ENCODE results near the gene BPIFB1.

BPIFB1 gene

GRCh38 chr20:33257237-33257636 lies 25.8 kb upstream of the BPIFB1 start:
- Mint-ChIP-seq H3K9me3 (peaks cover 5% of the 10 kb centered on the region), H3K27me3 (peaks cover 17% of the 10 kb centered on the region), H3K36me3 (peaks cover 2% of the 10 kb centered on the region), H3K4me1 (peaks cover 5% of the 10 kb centered on the region), H3K4me3 (no peak overlapping the region), H3K27ac (no peak overlapping the region)

- Mint-ChIP-seq H3K36me3 (peaks cover 1% of the 10 kb centered on the region), H3K27ac (no peak overlapping the region), H3K27me3 (peaks cover 14% of the 10 kb centered on the region), H3K4me3 (no peak overlapping the region), H3K4me1 (peaks cover 5% of the 10 kb centered on the region), H3K9me3 (peaks cover 1% of the 10 kb centered on the region)
Observed at GRCh38 chr20:33259371-33259770, 23.6 kb upstream of the BPIFB1 start.

- no peak overlapping the region for H3K4me3 Mint-ChIP-seq
- peaks cover 8% of the 10 kb centered on the region for H3K27me3 Mint-ChIP-seq
- H3K36me3 Mint-ChIP-seq, result no peaks in the 10 kb centered on the region
- H3K27ac Mint-ChIP-seq, result no peak overlapping the region
- no peaks in the 10 kb centered on the region for H3K9me3 Mint-ChIP-seq
- peaks cover 5% of the 10 kb centered on the region for H3K4me1 Mint-ChIP-seq
Observed at GRCh38 chr20:33261465-33261864, 21.5 kb upstream of the BPIFB1 start.

DNA sequence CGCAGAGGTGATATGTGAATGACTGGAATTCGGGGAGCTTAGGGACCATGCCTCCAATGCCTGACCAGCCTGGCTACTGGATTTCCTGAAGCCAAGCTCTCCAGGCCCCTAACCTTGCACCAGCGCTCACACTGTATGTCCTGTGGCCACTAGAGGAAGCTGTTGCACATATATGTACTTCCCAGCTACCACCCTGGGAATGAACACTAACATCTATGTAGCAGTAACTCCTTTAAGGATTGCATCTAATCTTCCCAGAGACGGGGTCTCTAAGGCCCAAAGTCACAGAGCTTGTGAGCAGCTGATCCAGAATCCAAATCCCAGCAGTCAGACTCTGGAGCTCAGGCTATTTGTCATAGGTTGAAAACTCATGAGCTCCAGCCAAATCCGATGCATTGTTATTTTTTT lies 20.4 kb upstream of the BPIFB1 start:
- no peaks in the 10 kb centered on the region for H3K9me3 Mint-ChIP-seq
- H3K27me3 Mint-ChIP-seq, result peaks cover 3% of the 10 kb centered on the region

DNA sequence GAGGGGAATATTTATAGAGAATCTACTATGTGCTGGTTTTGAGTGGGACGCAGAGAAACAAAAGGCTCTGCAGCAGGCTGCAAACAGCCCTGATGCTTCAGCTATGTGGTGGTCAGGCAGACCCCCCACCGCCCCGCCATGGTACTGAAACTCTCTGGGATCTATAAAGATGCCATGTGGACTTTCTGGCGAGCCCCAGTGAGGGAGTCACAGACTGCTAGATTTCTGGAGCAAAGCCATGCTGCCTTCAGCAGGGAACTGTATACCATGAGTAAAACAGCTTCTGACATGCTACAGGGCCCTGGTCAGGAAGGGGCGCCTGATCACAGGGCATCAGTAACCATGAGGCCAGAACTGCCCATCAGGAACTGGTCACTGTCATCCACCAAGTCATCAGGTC lies 19.2 kb upstream of the BPIFB1 start:
- Mint-ChIP-seq H3K4me1 (peaks cover 5% of the 10 kb centered on the region), H3K4me3 (no peak overlapping the region), H3K9me3 (no peaks in the 10 kb centered on the region), H3K27ac (no peak overlapping the region), H3K36me3 (no peaks in the 10 kb centered on the region), H3K27me3 (peaks cover 5% of the 10 kb centered on the region)

More for the DNA sequence above, 20.4 kb upstream of the BPIFB1 start:
- Mint-ChIP-seq H3K36me3 (no peaks in the 10 kb centered on the region), H3K27ac (no peak overlapping the region), H3K4me1 (peaks cover 5% of the 10 kb centered on the region), H3K4me3 (no peak overlapping the region)

GRCh38 chr20:33267701-33268100 lies 15.3 kb upstream of the BPIFB1 start:
- peaks cover 4% of the 10 kb centered on the region for H3K27me3 Mint-ChIP-seq
- H3K4me3 Mint-ChIP-seq, result no peak overlapping the region
- no peaks in the 10 kb centered on the region for H3K36me3 Mint-ChIP-seq
- H3K9me3 Mint-ChIP-seq, result no peaks in the 10 kb centered on the region
- no peak overlapping the region for H3K27ac Mint-ChIP-seq
- H3K4me1 Mint-ChIP-seq, result no peaks in the 10 kb centered on the region

- H3K4me1 Mint-ChIP-seq, result no peaks in the 10 kb centered on the region
- H3K9me3 Mint-ChIP-seq, result no peaks in the 10 kb centered on the region
- H3K27me3 Mint-ChIP-seq, result peaks cover 4% of the 10 kb centered on the region
- H3K27ac Mint-ChIP-seq, result no peak overlapping the region
- no peaks in the 10 kb centered on the region for H3K36me3 Mint-ChIP-seq
- H3K4me3 Mint-ChIP-seq, result no peak overlapping the region
Observed at GRCh38 chr20:33272155-33272873, 10.7 kb upstream of the BPIFB1 start.

DNA sequence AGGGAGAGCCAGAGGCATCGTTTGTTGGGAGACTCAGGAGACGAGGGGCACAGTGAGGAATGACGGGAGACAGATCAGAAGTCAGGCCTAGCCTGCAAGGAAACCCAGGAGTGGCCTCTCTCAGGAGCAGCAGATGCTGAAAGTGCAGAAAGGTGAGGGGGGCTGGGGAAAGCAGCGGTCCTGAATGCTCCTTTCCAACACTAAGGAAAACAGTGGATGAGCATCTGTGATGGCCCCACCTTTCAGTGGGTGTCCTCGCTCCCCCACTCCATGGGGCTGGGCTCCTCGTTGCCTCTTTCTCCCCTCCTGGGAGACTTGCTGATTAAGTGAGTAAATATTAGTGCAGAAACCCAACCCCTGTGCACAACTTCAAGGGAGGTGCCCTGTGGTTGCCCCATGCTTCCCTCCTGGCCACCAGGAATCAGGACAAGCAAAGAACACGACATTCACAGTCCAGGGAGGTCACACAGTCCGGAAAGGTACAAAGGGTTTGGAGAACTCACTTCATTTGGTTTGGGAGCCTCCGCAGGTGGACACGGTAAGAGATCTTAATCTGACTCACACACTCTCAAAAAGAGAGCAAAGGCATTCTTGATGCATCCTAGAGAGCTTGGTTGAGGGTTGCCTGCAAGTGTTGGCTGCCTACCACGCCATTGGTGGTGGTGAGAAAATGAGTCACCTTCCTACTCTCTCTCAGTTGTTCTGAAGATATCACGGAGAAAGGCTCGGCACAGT lies 9.7 kb upstream of the BPIFB1 start:
- Mint-ChIP-seq H3K4me1 (no peaks in the 10 kb centered on the region), H3K36me3 (no peaks in the 10 kb centered on the region)

DNA sequence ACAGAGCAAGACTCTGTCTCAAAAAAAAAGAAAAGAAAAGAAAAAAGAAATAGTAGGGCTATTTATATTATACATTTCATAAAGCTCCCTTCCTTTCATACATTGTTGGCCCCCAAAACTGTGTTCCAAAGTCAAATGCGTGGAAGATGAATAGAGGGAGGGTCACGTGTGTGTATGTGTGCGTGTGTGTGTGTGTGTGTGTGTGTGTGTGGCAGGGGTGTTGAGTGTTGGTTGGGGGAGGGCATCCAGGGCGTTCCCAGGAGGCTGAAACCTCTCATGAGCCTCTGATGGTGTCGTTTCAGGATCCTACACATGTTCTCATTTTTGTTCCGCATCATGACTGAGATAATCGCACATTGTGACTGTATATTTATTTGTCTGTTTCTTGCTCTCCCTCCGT lies 7.8 kb upstream of the BPIFB1 start:
- no peaks in the 10 kb centered on the region for H3K36me3 Mint-ChIP-seq

More for the DNA sequence above, 9.7 kb upstream of the BPIFB1 start:
- Mint-ChIP-seq H3K4me3 (no peak overlapping the region), H3K27ac (no peak overlapping the region), H3K27me3 (no peaks in the 10 kb centered on the region), H3K9me3 (no peaks in the 10 kb centered on the region)

DNA sequence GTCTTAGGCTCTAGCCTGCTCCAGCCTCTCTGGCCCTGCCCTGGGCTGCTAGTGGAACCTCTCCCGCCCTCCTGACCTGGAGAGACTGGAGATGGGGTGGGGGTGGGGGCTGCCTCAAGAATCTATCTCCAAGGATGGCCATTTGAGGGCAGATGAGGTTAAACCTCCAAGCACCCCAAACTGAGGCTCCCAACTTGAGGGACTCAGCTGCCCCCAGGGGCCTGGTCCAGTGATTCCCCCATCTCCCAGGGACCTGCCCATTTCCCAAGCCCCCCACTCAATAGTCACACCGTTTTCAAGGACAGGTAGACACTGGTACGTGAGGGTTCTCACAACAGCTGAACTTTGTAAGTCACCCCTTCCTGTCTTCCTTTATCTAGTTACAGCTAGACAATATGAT lies 7.1 kb upstream of the BPIFB1 start:
- Mint-ChIP-seq H3K36me3 (no peaks in the 10 kb centered on the region), H3K27ac (no peak overlapping the region), H3K9me3 (no peaks in the 10 kb centered on the region), H3K27me3 (peaks cover 1% of the 10 kb centered on the region), H3K4me1 (no peaks in the 10 kb centered on the region), H3K4me3 (no peak overlapping the region)

More for the DNA sequence above, 7.8 kb upstream of the BPIFB1 start:
- Mint-ChIP-seq H3K4me1 (no peaks in the 10 kb centered on the region), H3K4me3 (no peak overlapping the region), H3K9me3 (no peaks in the 10 kb centered on the region), H3K27me3 (peaks cover 1% of the 10 kb centered on the region), H3K27ac (no peak overlapping the region)

DNA sequence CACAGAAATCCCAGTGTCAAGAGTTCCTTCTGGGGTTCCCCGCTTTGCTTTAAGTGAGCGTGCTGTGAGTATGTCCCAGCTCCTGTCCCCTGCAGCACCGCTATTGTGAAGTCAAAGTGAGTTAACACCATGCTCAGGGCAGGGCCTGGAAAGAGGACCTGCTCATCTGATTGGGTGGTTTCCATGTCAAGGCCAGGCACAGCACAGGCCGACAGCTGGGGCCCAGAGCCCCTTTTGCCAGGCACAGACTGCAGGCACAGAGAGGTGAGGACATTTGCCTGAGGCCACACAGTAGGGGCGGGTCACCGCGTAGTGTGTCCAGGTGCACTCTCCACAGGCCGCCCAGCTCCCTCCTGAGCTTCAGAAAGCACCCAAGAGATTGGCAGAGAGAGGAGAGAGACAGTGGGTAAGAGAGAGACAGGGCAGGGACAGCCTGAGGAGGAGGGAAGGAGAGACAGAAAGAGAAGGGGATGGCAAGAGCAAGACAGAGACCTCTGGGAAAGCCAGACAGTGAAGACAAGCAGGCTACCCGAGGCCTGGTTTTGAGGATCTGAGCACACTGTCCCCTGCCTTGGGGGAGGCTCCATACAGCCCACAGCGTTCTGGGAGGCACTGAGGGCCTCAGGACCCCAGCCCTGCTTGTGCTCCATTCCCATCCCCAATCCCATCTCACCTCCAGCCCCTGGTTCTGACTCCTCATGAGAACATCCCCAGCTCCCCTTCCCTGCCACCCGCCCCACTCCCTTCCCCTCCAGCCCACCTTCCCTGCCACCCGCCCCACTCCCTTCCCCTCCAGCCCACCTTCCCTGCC lies 6.5 kb upstream of the BPIFB1 start:
- Mint-ChIP-seq H3K9me3 (no peaks in the 10 kb centered on the region), H3K36me3 (no peaks in the 10 kb centered on the region), H3K27ac (no peak overlapping the region), H3K4me1 (no peaks in the 10 kb centered on the region), H3K4me3 (no peak overlapping the region), H3K27me3 (peaks cover 1% of the 10 kb centered on the region)

DNA sequence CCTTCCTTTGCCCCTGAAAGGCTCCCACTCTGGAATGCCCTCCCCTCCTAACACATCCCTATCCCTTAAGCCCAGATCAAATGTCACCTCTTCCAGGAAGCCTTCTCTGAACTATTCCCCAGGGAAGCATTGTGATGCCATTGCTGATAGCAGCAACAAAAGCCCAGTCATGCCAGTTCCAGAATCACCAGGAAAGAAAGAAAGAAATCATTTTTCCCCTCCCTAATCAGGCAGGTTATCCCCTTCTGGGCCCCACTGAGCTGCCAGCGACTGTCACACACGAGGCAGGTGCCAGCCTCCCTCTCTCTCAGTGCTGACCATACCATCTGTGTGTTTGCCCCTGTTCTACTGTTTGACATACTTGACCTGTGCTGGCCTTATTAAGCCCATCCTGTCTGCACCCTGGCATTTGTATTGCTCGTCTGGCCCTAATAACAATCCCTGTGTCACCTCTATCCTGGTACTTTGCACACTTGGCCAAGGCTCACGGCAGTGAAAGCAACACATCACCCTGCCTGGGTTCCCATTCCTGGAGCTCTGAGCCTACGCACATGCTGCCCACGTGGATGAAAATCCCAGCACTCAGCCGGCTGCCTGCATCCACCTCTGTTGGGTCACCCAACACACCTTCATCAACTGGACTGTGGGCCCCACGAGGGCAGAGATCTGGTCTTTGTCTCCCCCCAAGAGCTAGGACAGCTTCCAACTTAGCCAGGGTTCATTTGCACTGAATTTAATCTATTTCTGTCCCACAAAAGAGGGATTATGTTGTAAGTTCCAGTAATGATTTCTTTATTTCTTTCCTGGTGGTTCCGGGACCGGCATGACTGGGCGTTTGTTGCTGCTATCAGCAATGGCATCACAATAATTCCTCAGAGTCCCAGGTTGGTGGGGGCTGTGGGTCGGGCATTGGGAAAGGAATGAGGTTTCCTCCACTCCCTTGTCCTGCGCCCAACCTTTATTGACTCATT lies 5.3 kb upstream of the BPIFB1 start:
- H3K36me3 Mint-ChIP-seq, result no peaks in the 10 kb centered on the region
- H3K4me1 Mint-ChIP-seq, result no peaks in the 10 kb centered on the region
- peaks cover 1% of the 10 kb centered on the region for H3K27me3 Mint-ChIP-seq
- H3K27ac Mint-ChIP-seq, result no peak overlapping the region
- no peak overlapping the region for H3K4me3 Mint-ChIP-seq
- H3K9me3 Mint-ChIP-seq, result no peaks in the 10 kb centered on the region

DNA sequence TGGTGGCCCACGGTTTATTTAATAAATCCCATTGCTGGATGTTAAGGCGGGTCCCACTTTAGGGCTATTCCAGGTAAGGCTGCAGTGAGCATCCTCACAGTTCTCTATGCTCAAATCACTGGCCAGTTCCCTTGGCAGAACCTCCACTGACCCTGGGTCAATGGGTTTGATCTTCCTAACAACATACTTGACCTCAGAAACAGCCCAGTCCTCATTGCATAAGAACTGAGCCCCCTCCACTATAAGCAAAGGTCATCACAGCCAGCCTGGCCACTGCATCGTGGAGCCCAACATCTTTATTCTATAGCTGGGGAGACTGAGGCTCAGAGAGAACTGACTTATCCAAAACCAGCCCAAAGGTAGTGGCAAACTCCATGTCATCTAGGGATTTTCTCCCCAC lies 4.3 kb upstream of the BPIFB1 start:
- Mint-ChIP-seq H3K4me1 (no peaks in the 10 kb centered on the region), H3K27me3 (peaks cover 1% of the 10 kb centered on the region), H3K36me3 (no peaks in the 10 kb centered on the region), H3K4me3 (no peak overlapping the region), H3K27ac (no peak overlapping the region), H3K9me3 (no peaks in the 10 kb centered on the region)

GRCh38 chr20:33279261-33279910 lies 3.6 kb upstream of the BPIFB1 start:
- no peak overlapping the region for H3K27ac Mint-ChIP-seq
- peaks cover 1% of the 10 kb centered on the region for H3K27me3 Mint-ChIP-seq
- no peaks in the 10 kb centered on the region for H3K4me1 Mint-ChIP-seq
- no peaks in the 10 kb centered on the region for H3K9me3 Mint-ChIP-seq
- H3K36me3 Mint-ChIP-seq, result no peaks in the 10 kb centered on the region
- no peak overlapping the region for H3K4me3 Mint-ChIP-seq

Measured in activated naive CD4-positive, alpha-beta T cell treated with anti-CD3 and anti-CD28 coated beads, Interleukin-2, amount 50 U/mL, for 24 hours (primary cell).